ENCODE results near the gene CCDC85A. TPM values are rescaled to one million over a fixed set of nuclear protein-coding genes. Genes with fewer than 3 reads are reported as not detected.

The CCDC85A gene
- total and polyA plus RNA-seq, 2 of the 8 experiments (the other 6 are each of a cell fraction or from before 2014, with no cell fraction given), result 0.20 TPM; not detected in 1

DNA sequence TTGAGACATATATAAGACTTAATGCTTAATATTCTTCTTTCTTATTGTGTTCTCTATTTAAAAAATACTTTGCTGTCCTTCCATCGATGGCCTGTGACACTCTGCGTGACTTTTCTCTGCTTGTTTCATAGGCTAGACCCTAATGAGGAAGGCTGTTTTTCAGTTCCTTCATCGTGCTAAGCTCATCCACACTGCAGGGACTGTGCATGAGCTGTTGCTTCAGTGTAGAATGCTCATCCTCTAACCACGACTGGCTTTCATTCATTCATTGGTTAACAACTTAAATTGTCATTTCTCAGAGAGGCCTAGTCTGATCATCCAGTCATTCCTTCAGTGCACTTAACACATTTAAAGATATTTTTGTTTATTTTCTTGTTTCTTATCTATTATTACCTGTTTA is 134.4 kb downstream of the CCDC85A start:
- ChIA-PET CTCF (ENCODE audit: partially characterized antibody) (no interaction called here), POLR2A (ENCODE audit: partially characterized antibody) (no interaction called here)
- Histone ChIP-seq H3K4me2 (ENCODE audit: insufficient read depth in 1 of 2, low read depth in 2 of 2, low read length in 2 of 2) (no peak overlapping the region), H2AK5ac (ENCODE audit: low read depth, low read length) (no peak overlapping the region), H3K18ac (ENCODE audit: extremely low read depth, low read length) (no peak overlapping the region), H2BK5ac (ENCODE audit: low read depth, low read length) (no peak overlapping the region), H3K23ac (ENCODE audit: insufficient read length) (no peak overlapping the region), H3K4ac (replicated peaks; ENCODE audit: insufficient read length, low read depth, low read length) (no peak overlapping the region), H4K91ac (replicated peaks; ENCODE audit: insufficient read length, low read length) (no peak overlapping the region), H2BK120ac (replicated peaks; ENCODE audit: low read depth, low read length) (no peak overlapping the region), H3K27ac (ENCODE audit: low read depth, low read length) (no peak overlapping the region), H2BK20ac (ENCODE audit: low read length) (no peak overlapping the region), H3K4me3 (ENCODE audit: extremely low read depth in 1 of 4, insufficient read depth in 2 of 4, low read depth in 3 of 4, low read length in 4 of 4) (no peak overlapping the region), H4K5ac (ENCODE audit: insufficient read length, low read depth, low read length) (no peak overlapping the region), H2BK15ac (ENCODE audit: low read length) (no peak overlapping the region), H4K20me1 (replicated peaks in 1 of 2; ENCODE audit: control insufficient read depth in 1 of 2, insufficient read depth in 2 of 2, low read length in 2 of 2) (no peaks in the 10 kb centered on the region), H3K36me3 (ENCODE audit: control insufficient read depth in 2 of 4, insufficient read depth in 4 of 4, low read length in 3 of 4) (no peaks in the 10 kb centered on the region), H3K79me2 (ENCODE audit: control insufficient read depth in 1 of 2, insufficient read depth in 2 of 2, low read length in 2 of 2) (no peaks in the 10 kb centered on the region), H3K4me1 (replicated peaks in 1 of 4; ENCODE audit: control insufficient read depth in 3 of 4, insufficient read depth in 4 of 4, low read length in 3 of 4) (no peaks in the 10 kb centered on the region), H3K79me1 (ENCODE audit: low read depth, low read length) (no peaks in the 10 kb centered on the region), H3K23me2 (ENCODE audit: low read depth, low read length) (no peaks in the 10 kb centered on the region), H3K27me3 (replicated peaks in 1 of 4; ENCODE audit: control insufficient read depth in 3 of 4, extremely low read depth in 1 of 4, insufficient read depth in 3 of 4, low read length in 3 of 4) (no peaks in the 10 kb centered on the region), H3K9me3 (ENCODE audit: insufficient read depth in 2 of 2, low read depth in 1 of 2, low read length in 1 of 2) (no peaks in the 10 kb centered on the region), H4K8ac (ENCODE audit: extremely low read depth, insufficient read depth, low read length) (no peak overlapping the region), H3K14ac (ENCODE audit: insufficient read length) (no peak overlapping the region), H3K56ac (replicated peaks; ENCODE audit: insufficient read length, low read depth, low read length) (no peak overlapping the region), H3K9ac (replicated peaks in 1 of 4; ENCODE audit: extremely low read depth in 1 of 4, low read depth in 3 of 4, low read length in 3 of 4) (no peak overlapping the region), H2BK12ac (ENCODE audit: low read depth, low read length) (no peak overlapping the region), H2AFZ (ENCODE audit: low read length) (no peak overlapping the region)
- DNase-seq (ENCODE audit: low read depth in 1 of 2, low spot score in 2 of 2), result no peak
- 80% methylated on average over 4 of the region's 4 CpGs; no CpG with 5 or more reads in 1 of the 2 experiments for WGBS, 2 experiments (ENCODE audit: extremely low coverage in 1 of 2, insufficient coverage in 1 of 2, insufficient read length in 1 of 2, insufficient replicate concordance in 2 of 2, low coverage in 1 of 2, low lambda C conversion rate in 2 of 2, missing lambda C conversion rate in 1 of 2)
- no peak for FAIRE-seq
- TF ChIP-seq ATF2 (IDR thresholded peaks at IDR 0.05; ENCODE audit: low read length), result no peak
- TF ChIP-seq KDM4A (IDR thresholded peaks at IDR 0.05; ENCODE audit: low read depth, low read length, severe bottlenecking), result no peak
- no peak for TF ChIP-seq RBBP5 (IDR thresholded peaks at IDR 0.05; ENCODE audit: borderline replicate concordance, low read depth, low read length)
- TF ChIP-seq PHF8 (conservative IDR thresholded peaks at IDR 0.05; ENCODE audit: low read depth, low read length), result no peak
- no peak for TF ChIP-seq RAD21 (IDR thresholded peaks at IDR 0.05 in 1 of 2, conservative IDR thresholded peaks at IDR 0.05 in 1 of 2; ENCODE audit: low read depth in 2 of 2, low read length in 2 of 2)
- TF ChIP-seq POLR2A (IDR thresholded peaks at IDR 0.05; ENCODE audit: control extremely low read depth in 1 of 2, low read depth in 2 of 2, low read length in 2 of 2), result no peak
- TF ChIP-seq CBX5 (IDR thresholded peaks at IDR 0.05; ENCODE audit: low read depth, low read length), result no peak
- no peak for TF ChIP-seq HDAC2 (IDR thresholded peaks at IDR 0.05; ENCODE audit: borderline replicate concordance in 1 of 2, low read depth in 2 of 2, low read length in 2 of 2)
- TF ChIP-seq SIN3A (conservative IDR thresholded peaks at IDR 0.05 in 1 of 2, IDR thresholded peaks at IDR 0.05 in 1 of 2; ENCODE audit: low read depth in 1 of 2, low read length in 2 of 2), result no peak
- no peak for TF ChIP-seq YY1 (IDR thresholded peaks at IDR 0.05; ENCODE audit: low read depth, low read length)
- TF ChIP-seq SP1 (IDR thresholded peaks at IDR 0.05; ENCODE audit: low read depth, low read length), result no peak
- TF ChIP-seq RXRA (IDR thresholded peaks at IDR 0.05; ENCODE audit: insufficient read depth, low read depth, low read length), result no peak

All from H1 (cell line).